ENCODE data around the gene LRRC3C.

DNA sequence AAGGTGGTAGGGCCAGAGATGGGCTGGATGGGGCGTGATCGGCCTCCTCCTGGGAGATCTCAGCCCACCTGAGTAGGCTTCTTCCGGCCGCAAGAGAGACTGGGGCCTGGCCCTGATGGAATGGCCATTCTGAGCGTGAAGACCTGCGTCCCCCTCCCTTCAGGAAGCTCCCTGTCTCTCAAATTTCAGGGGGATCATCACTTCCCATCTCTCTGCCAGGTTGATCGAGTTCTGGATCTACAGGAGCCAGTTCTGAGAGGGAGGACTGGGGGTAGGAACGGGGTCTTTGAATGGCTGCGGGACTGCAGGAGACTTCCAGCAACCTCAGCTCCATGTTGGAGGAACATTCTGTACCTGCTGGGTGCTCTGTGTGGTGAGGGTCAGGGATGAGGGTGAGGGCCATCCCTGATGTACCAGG is 25.9 kb downstream of the LRRC3C start:
- TF ChIP-seq, protein P1, sequence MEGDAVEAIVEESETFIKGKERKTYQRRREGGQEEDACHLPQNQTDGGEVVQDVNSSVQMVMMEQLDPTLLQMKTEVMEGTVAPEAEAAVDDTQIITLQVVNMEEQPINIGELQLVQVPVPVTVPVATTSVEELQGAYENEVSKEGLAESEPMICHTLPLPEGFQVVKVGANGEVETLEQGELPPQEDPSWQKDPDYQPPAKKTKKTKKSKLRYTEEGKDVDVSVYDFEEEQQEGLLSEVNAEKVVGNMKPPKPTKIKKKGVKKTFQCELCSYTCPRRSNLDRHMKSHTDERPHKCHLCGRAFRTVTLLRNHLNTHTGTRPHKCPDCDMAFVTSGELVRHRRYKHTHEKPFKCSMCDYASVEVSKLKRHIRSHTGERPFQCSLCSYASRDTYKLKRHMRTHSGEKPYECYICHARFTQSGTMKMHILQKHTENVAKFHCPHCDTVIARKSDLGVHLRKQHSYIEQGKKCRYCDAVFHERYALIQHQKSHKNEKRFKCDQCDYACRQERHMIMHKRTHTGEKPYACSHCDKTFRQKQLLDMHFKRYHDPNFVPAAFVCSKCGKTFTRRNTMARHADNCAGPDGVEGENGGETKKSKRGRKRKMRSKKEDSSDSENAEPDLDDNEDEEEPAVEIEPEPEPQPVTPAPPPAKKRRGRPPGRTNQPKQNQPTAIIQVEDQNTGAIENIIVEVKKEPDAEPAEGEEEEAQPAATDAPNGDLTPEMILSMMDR (IDR thresholded peaks at IDR 0.05) = no peak
- no peak for TF ChIP-seq POLR2A (IDR thresholded peaks at IDR 0.05)

All from adrenal gland (tissue), 5 donors.